Stomach (tissue), 4 donors: Measurements from ENCODE around the gene ODF2.

Experiments used
- CTCF ChIP-seq, 7 experiments: fragments of 450-650 bp in 4 of 7; fragments of 200-600 bp in 3 of 7; sonication (generic) in 3 of 7; IDR thresholded peaks; one replicate each; pipeline ENCODE4 v1.5.1; 2016 to 2019; ENCODE audit warnings: antibody characterized with exemption in 7 of 7, control low read depth in 2 of 7, mild to moderate bottlenecking in 1 of 7
- EP300 ChIP-seq: sonication (generic); formaldehyde crosslinking; IDR thresholded peaks from one replicate; pipeline ENCODE4 v1.6.1; 2017; ENCODE audit warnings: antibody characterized with exemption
- POLR2A ChIP-seq, 4 donors: fragments of 450-650 bp; IDR thresholded peaks; one replicate each; pipeline ENCODE4 v1.6.1; 2016; ENCODE audit warnings: antibody characterized with exemption in 4 of 4, control low read depth in 2 of 4, mild to moderate bottlenecking in 1 of 4, moderate library complexity in 1 of 4
- POLR2AphosphoS5 ChIP-seq, 3 donors: sonication (generic); formaldehyde crosslinking; IDR thresholded peaks; one replicate each; pipeline ENCODE4 v1.6.1; 2016; ENCODE audit warnings: antibody characterized with exemption in 3 of 3

- TF ChIP-seq POLR2A (IDR thresholded peaks at IDR 0.05) (peak in 1 of 4 donors; percentile 50), CTCF (IDR thresholded peaks at IDR 0.05) (peak in 1 of 7 experiments; percentile 10), POLR2AphosphoS5 (IDR thresholded peaks at IDR 0.05) (peak; percentile 71 to 94 (median 84)), EP300 (no peak)
These were observed 48.9 kb downstream of the ODF2 start, which contains the start of gene GLE1 for GRCh38 chr9:128504485-128505413.
